Measurements from ENCODE around the gene C5AR1.

GRCh38 chr19:47323872-47324271 is 14.2 kb downstream of the C5AR1 start:
- TF ChIP-seq EZH2 (IDR thresholded peaks at IDR 0.05) (no peak), POLR2AphosphoS5 (IDR thresholded peaks at IDR 0.05; ENCODE audit: borderline replicate concordance, low read depth, low read length) (no peak)
